SK-N-SH treated with all-trans-retinoic acid at 6 μM for 48 hours (cell line): ENCODE data around the gene SF3B6.

ENCODE experiments used
- ATAC-seq: fragments of 200-7000 bp; cut with Tn5 transposase; 3 replicates; pipeline ENCODE4 v1.9.1; 2020; ENCODE audit warnings: mild to moderate bottlenecking, moderate library complexity
- CREB5 ChIP-seq: fragments of 250-450 bp; sonication (Bioruptor Pico); IDR thresholded peaks from 2 replicates; pipeline ENCODE4 v1.5.1; 2020; ENCODE audit warnings: low read depth, mild to moderate bottlenecking, moderate library complexity
- CSDC2 ChIP-seq: fragments of 250-450 bp; sonication (Bioruptor Pico); IDR thresholded peaks from 2 replicates; pipeline ENCODE4 v1.5.0; 2020; ENCODE audit warnings: mild to moderate bottlenecking, moderate library complexity
- ESRRG ChIP-seq: fragments of 250-450 bp; sonication (Bioruptor Pico); IDR thresholded peaks from 2 replicates; pipeline ENCODE4 v1.6.1; 2021; ENCODE audit warnings: mild to moderate bottlenecking
- GLIS3 ChIP-seq: fragments of 250-450 bp; sonication (Bioruptor Pico); IDR thresholded peaks from 2 replicates; pipeline ENCODE4 v1.5.0; 2020; ENCODE audit warnings: mild to moderate bottlenecking, moderate library complexity
- ISL1 ChIP-seq: fragments of 250-450 bp; sonication (Bioruptor Pico); IDR thresholded peaks from 2 replicates; pipeline ENCODE4 v2.1.2; 2022; ENCODE audit warnings: mild to moderate bottlenecking, moderate library complexity
- PATZ1 ChIP-seq: fragments of 250-450 bp; sonication (Bioruptor Pico); IDR thresholded peaks from 2 replicates; pipeline ENCODE4 v1.8.0; 2020; ENCODE audit warnings: mild to moderate bottlenecking, moderate library complexity, borderline replicate concordance
- POU6F1 ChIP-seq: fragments of 250-450 bp; sonication (Bioruptor Pico); IDR thresholded peaks from 2 replicates; pipeline ENCODE4 v1.8.0; 2021; ENCODE audit warnings: low read depth, mild to moderate bottlenecking, moderate library complexity, borderline replicate concordance
- PPARA ChIP-seq: fragments of 250-450 bp; sonication (Bioruptor Pico); IDR thresholded peaks from 2 replicates; pipeline ENCODE4 v1.5.0; 2020; ENCODE audit warnings: mild to moderate bottlenecking, borderline replicate concordance
- RARB ChIP-seq: fragments of 250-450 bp; sonication (Bioruptor Pico); IDR thresholded peaks from 2 replicates; pipeline ENCODE4 v1.8.0; 2021; ENCODE audit warnings: mild to moderate bottlenecking, moderate library complexity
- SNAI2 ChIP-seq: fragments of 250-450 bp; sonication (Bioruptor Pico); IDR thresholded peaks from 2 replicates; pipeline ENCODE4 v1.5.0; 2020; ENCODE audit warnings: mild to moderate bottlenecking, moderate library complexity
- TCF4 ChIP-seq: fragments of 250-450 bp; sonication (Bioruptor Pico); IDR thresholded peaks from 2 replicates; pipeline ENCODE4 v1.8.0; 2021; ENCODE audit warnings: mild to moderate bottlenecking, moderate library complexity, borderline replicate concordance
- TOX ChIP-seq: fragments of 250-450 bp; sonication (Bioruptor Pico); IDR thresholded peaks from 2 replicates; pipeline ENCODE4 v1.8.0; 2021; ENCODE audit warnings: mild to moderate bottlenecking, moderate library complexity, borderline replicate concordance
- ZFP3 ChIP-seq: fragments of 250-450 bp; sonication (Bioruptor Pico); IDR thresholded peaks from 2 replicates; pipeline ENCODE4 v1.5.0; 2020; ENCODE audit warnings: mild to moderate bottlenecking, moderate library complexity
- ZFP30 ChIP-seq: fragments of 450-650 bp; formaldehyde crosslinking; IDR thresholded peaks from 2 replicates; pipeline ENCODE4 v1.5.0; 2022; ENCODE audit warnings: mild to moderate bottlenecking, moderate library complexity
- ZNF70 ChIP-seq: fragments of 450-650 bp; formaldehyde crosslinking; IDR thresholded peaks from 2 replicates; pipeline ENCODE4 v1.5.0; 2020; ENCODE audit warnings: mild to moderate bottlenecking, moderate library complexity
- ZNF8 ChIP-seq: fragments of 450-650 bp; formaldehyde crosslinking; IDR thresholded peaks from 2 replicates; pipeline ENCODE4 v1.5.0; 2020; ENCODE audit warnings: mild to moderate bottlenecking, moderate library complexity
- TF ChIP-seq, protein P1 (sequence below): fragments of 250-450 bp; sonication (Bioruptor Pico); IDR thresholded peaks from 2 replicates; pipeline ENCODE4 v1.5.1; 2021; ENCODE audit warnings: mild to moderate bottlenecking, moderate library complexity

SF3B6 gene

GRCh38 chr2:24021122-24021998, 54.8 kb downstream of the SF3B6 start:
- ATAC-seq = peak; percentile 71
- TF ChIP-seq SNAI2 = no peak
- TF ChIP-seq RARB (CRISPR knock-in tag) = no peak
- no peak for TF ChIP-seq ZNF8
- TF ChIP-seq CREB5 (CRISPR knock-in tag) = no peak
- TF ChIP-seq, protein P1, sequence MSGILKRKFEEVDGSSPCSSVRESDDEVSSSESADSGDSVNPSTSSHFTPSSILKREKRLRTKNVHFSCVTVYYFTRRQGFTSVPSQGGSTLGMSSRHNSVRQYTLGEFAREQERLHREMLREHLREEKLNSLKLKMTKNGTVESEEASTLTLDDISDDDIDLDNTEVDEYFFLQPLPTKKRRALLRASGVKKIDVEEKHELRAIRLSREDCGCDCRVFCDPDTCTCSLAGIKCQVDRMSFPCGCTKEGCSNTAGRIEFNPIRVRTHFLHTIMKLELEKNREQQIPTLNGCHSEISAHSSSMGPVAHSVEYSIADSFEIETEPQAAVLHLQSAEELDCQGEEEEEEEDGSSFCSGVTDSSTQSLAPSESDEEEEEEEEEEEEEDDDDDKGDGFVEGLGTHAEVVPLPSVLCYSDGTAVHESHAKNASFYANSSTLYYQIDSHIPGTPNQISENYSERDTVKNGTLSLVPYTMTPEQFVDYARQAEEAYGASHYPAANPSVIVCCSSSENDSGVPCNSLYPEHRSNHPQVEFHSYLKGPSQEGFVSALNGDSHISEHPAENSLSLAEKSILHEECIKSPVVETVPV (CRISPR knock-in tag) = no peak
- no peak for TF ChIP-seq ZNF70 (CRISPR knock-in tag)
- no peak for TF ChIP-seq TOX (CRISPR knock-in tag)

- TF ChIP-seq GLIS3 (CRISPR knock-in tag) (no peak), SNAI2 (no peak), RARB (CRISPR knock-in tag) (no peak)
- ATAC-seq = no peak
Measured at GRCh38 chr2:24020244-24020643, 55.9 kb downstream of the SF3B6 start.

GRCh38 chr2:24019729-24020128, 56.4 kb downstream of the SF3B6 start:
- no peak for ATAC-seq
- no peak for TF ChIP-seq CREB5 (CRISPR knock-in tag)
- TF ChIP-seq TOX (CRISPR knock-in tag) = no peak
- TF ChIP-seq ZFP30 (CRISPR knock-in tag) = no peak
- TF ChIP-seq ISL1 (CRISPR knock-in tag) = no peak
- no peak for TF ChIP-seq ZFP3 (CRISPR knock-in tag)
- TF ChIP-seq GLIS3 (CRISPR knock-in tag) = no peak
- TF ChIP-seq, protein P1 (CRISPR knock-in tag) = no peak
- TF ChIP-seq, all 23 proteins: peak for 0

DNA sequence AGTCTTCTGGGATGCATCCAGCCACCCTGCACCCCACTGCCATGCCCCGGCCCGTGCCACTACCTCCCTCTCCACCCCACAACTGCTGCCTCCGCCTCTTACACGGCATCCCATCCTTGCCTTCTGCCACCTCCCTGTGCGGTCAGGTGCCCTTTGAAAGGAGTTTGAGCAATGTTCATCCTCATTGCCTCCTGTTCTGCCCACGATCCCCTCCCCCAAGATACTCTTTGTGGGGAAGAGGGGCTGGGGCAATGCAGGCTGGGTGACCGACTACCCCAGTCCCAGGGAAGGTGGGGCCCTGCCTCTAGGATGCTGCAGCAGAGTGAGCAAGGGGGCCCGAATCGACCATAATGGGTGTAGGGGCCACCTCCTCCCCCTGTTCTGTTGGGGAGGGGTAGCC, 57.9 kb downstream of the SF3B6 start:
- TF ChIP-seq, protein P1 (CRISPR knock-in tag) = no peak
- TF ChIP-seq PPARA (CRISPR knock-in tag) (no peak), GLIS3 (CRISPR knock-in tag) (no peak), RARB (CRISPR knock-in tag) (no peak), ZNF70 (CRISPR knock-in tag) (no peak), POU6F1 (CRISPR knock-in tag) (no peak), CSDC2 (CRISPR knock-in tag) (no peak), ESRRG (CRISPR knock-in tag) (no peak), PATZ1 (CRISPR knock-in tag) (no peak), TCF4 (CRISPR knock-in tag) (no peak), SNAI2 (no peak), ZFP3 (CRISPR knock-in tag) (no peak), TOX (CRISPR knock-in tag) (no peak)
- no peak for ATAC-seq
